H1 (cell line): ENCODE results near the gene STOML1. TPM values are rescaled to one million over a fixed set of nuclear protein-coding genes. Genes with fewer than 3 reads are reported as not detected.

Source experiments
- CTCF ChIA-PET: fragments of 300-600 bp; sonication (Branson Sonifier 250); formaldehyde crosslinking; loops from one replicate; lab custom pipeline; 2021; ENCODE audit not compliant: partially characterized antibody; lab: Charles Lee
- POLR2A ChIA-PET: fragments of 300-600 bp; sonication (Branson Sonifier 250); formaldehyde crosslinking; loops from one replicate; lab custom pipeline; 2021; ENCODE audit warnings: inconsistent platforms; ENCODE audit not compliant: partially characterized antibody; lab: Charles Lee
- DNase-seq, 2 experiments: peaks; one replicate each; pipeline versions ENCODE4 v3.0.0 to v3.0.0-alpha.2; 2010 to 2022; ENCODE audit warnings: low spot score in 2 of 2, low read depth in 1 of 2, mixed read lengths in 1 of 2
- FAIRE-seq: peaks from 2 replicates; lab custom pipeline; 2011; peaks lifted over from hg19 to GRCh38; lab: Jason Lieb, UNC
- H2AFZ ChIP-seq: 2 replicates; pipeline ENCODE4 v1.8.1; 2012; ENCODE audit warnings: low read length, inconsistent platforms
- H2AK5ac ChIP-seq: 2 replicates; pipeline ENCODE4 v1.6.1; 2013; ENCODE audit warnings: low read depth, low read length
- H2BK120ac ChIP-seq: replicated peaks from 2 replicates; pipeline ENCODE3; 2013; ENCODE audit warnings: low read depth, low read length, inconsistent platforms
- H2BK12ac ChIP-seq: 2 replicates; pipeline ENCODE4 v1.6.1; 2013; ENCODE audit warnings: low read depth, low read length
- H2BK15ac ChIP-seq: 2 replicates; pipeline ENCODE4 v1.6.1; 2013; ENCODE audit warnings: low read length
- H2BK20ac ChIP-seq: 2 replicates; pipeline ENCODE4 v1.6.1; 2013; ENCODE audit warnings: low read length
- H2BK5ac ChIP-seq: 2 replicates; pipeline ENCODE4 v1.6.1; 2013; ENCODE audit warnings: low read depth, low read length
- H3K14ac ChIP-seq: 2 replicates; pipeline ENCODE4 v1.6.1; 2013; ENCODE audit warnings: inconsistent platforms; ENCODE audit not compliant: insufficient read length
- H3K18ac ChIP-seq: 2 replicates; pipeline ENCODE4 v1.6.1; 2013; ENCODE audit warnings: low read length; ENCODE audit errors: extremely low read depth
- H3K23ac ChIP-seq: 2 replicates; pipeline ENCODE4 v1.6.1; 2013; ENCODE audit warnings: inconsistent platforms; ENCODE audit not compliant: insufficient read length
- H3K23me2 ChIP-seq: 2 replicates; pipeline ENCODE4 v1.6.1; 2013; ENCODE audit warnings: low read depth, low read length
- H3K27ac ChIP-seq: 2 replicates; pipeline ENCODE4 v1.6.1; 2011; ENCODE audit warnings: low read depth, low read length, inconsistent platforms
- H3K27me3 ChIP-seq, 4 experiments: replicated peaks in 1 of 4; 1 replicate in 1 of 4; 2 replicates in 3 of 4; pipeline versions ENCODE4 v1.6.1 to v1.8.1; 2011 to 2013; ENCODE audit warnings: low read length in 3 of 4, mild to moderate bottlenecking in 3 of 4, inconsistent platforms in 2 of 4, mixed read lengths in 2 of 4, moderate library complexity in 1 of 4; ENCODE audit not compliant: control insufficient read depth in 3 of 4, insufficient read depth in 3 of 4; ENCODE audit errors: extremely low read depth in 1 of 4
- H3K36me3 ChIP-seq, 4 experiments: 2 replicates each; pipeline versions ENCODE4 v1.6.1 to v1.8.1; 2011 to 2013; ENCODE audit warnings: mild to moderate bottlenecking in 4 of 4, low read length in 3 of 4, moderate library complexity in 2 of 4, control low read depth in 1 of 4, inconsistent platforms in 1 of 4; ENCODE audit not compliant: insufficient read depth in 4 of 4, control insufficient read depth in 2 of 4
- H3K4ac ChIP-seq: replicated peaks from 2 replicates; pipeline ENCODE3; 2013; ENCODE audit warnings: low read length, low read depth, mixed read lengths, inconsistent platforms; ENCODE audit not compliant: insufficient read length
- H3K4me1 ChIP-seq, 4 experiments: replicated peaks in 1 of 4; 1 replicate in 1 of 4; 2 replicates in 3 of 4; pipeline versions ENCODE4 v1.6.1 to v1.8.1; 2011 to 2013; ENCODE audit warnings: low read length in 3 of 4, inconsistent platforms in 2 of 4, mixed read lengths in 1 of 4; ENCODE audit not compliant: insufficient read depth in 4 of 4, control insufficient read depth in 3 of 4
- H3K4me2 ChIP-seq, 2 experiments: 2 replicates each; pipeline versions ENCODE4 v1.6.1 to v1.8.1; 2011 to 2013; ENCODE audit warnings: low read depth in 2 of 2, low read length in 2 of 2, control low read depth in 1 of 2, inconsistent platforms in 1 of 2, mild to moderate bottlenecking in 1 of 2; ENCODE audit not compliant: insufficient read depth in 1 of 2
- H3K4me3 ChIP-seq, 4 experiments: fragments of 200-600, 300-600 bp in 1 of 4; sonication (generic), shearing (Covaris generic), sonication (Bioruptor Twin) in 1 of 4; 2 replicates each; pipeline versions ENCODE4 v1.5.1 to v1.8.1; 2011 to 2016; ENCODE audit warnings: low read length in 4 of 4, low read depth in 3 of 4, control low read depth in 2 of 4, inconsistent platforms in 2 of 4, mild to moderate bottlenecking in 2 of 4, mixed read lengths in 1 of 4, moderate library complexity in 1 of 4; ENCODE audit not compliant: insufficient read depth in 2 of 4; ENCODE audit errors: extremely low read depth in 1 of 4
- H3K56ac ChIP-seq: replicated peaks from 2 replicates; pipeline ENCODE3; 2013; ENCODE audit warnings: low read depth, mild to moderate bottlenecking, mixed read lengths, low read length, inconsistent platforms; ENCODE audit not compliant: insufficient read length
- H3K79me1 ChIP-seq: 2 replicates; pipeline ENCODE4 v1.6.1; 2013; ENCODE audit warnings: low read depth, low read length, control low read depth
- H3K79me2 ChIP-seq, 2 experiments: 2 replicates each; pipeline versions ENCODE4 v1.6.1 to v1.8.1; 2012 to 2013; ENCODE audit warnings: low read length in 2 of 2, mild to moderate bottlenecking in 2 of 2, inconsistent platforms in 1 of 2; ENCODE audit not compliant: insufficient read depth in 2 of 2, control insufficient read depth in 1 of 2
- H3K9ac ChIP-seq, 4 experiments: replicated peaks in 1 of 4; 1 replicate in 1 of 4; 2 replicates in 3 of 4; pipeline versions ENCODE4 v1.6.1 to v1.8.1; 2011 to 2013; ENCODE audit warnings: low read depth in 3 of 4, low read length in 3 of 4, control low read depth in 2 of 4, mild to moderate bottlenecking in 2 of 4, moderate library complexity in 2 of 4, inconsistent platforms in 1 of 4; ENCODE audit errors: extremely low read depth in 1 of 4
- H3K9me3 ChIP-seq, 2 experiments: 2 replicates each; pipeline versions ENCODE4 v1.6.1 to v1.8.1; 2012 to 2013; ENCODE audit warnings: mild to moderate bottlenecking in 2 of 2, moderate library complexity in 2 of 2, control low read depth in 1 of 2, inconsistent platforms in 1 of 2, low read depth in 1 of 2, low read length in 1 of 2, mixed read lengths in 1 of 2; ENCODE audit not compliant: insufficient read depth in 2 of 2
- H4K20me1 ChIP-seq, 2 experiments: replicated peaks in 1 of 2; 2 replicates each; pipeline versions ENCODE3 to v1.8.1; 2011 to 2013; ENCODE audit warnings: inconsistent platforms in 2 of 2, low read length in 2 of 2, mild to moderate bottlenecking in 1 of 2; ENCODE audit not compliant: insufficient read depth in 2 of 2, control insufficient read depth in 1 of 2
- H4K5ac ChIP-seq: 2 replicates; pipeline ENCODE4 v1.6.1; 2013; ENCODE audit warnings: low read length, low read depth, mixed read lengths, inconsistent platforms; ENCODE audit not compliant: insufficient read length
- H4K8ac ChIP-seq: 2 replicates; pipeline ENCODE4 v1.8.0; 2013; ENCODE audit warnings: mild to moderate bottlenecking, moderate library complexity, low read length, inconsistent platforms; ENCODE audit not compliant: insufficient read depth; ENCODE audit errors: extremely low read depth
- H4K91ac ChIP-seq: replicated peaks from 2 replicates; pipeline ENCODE3; 2013; ENCODE audit warnings: low read length, mixed read lengths, inconsistent platforms; ENCODE audit not compliant: insufficient read length
- HDAC2 ChIP-seq, 2 experiments: fragments of 300-600 bp in 1 of 2; sonication (generic) in 1 of 2; IDR thresholded peaks; 2 replicates each; pipeline ENCODE4 v1.6.1; 2011 to 2012; ENCODE audit warnings: low read depth in 2 of 2, low read length in 2 of 2, mild to moderate bottlenecking in 2 of 2, moderate library complexity in 2 of 2, borderline replicate concordance in 1 of 2, inconsistent platforms in 1 of 2
- MAFK ChIP-seq: IDR thresholded peaks from 2 replicates; pipeline ENCODE4 v1.6.1; 2012; ENCODE audit warnings: low read depth, mild to moderate bottlenecking, improper control_type of control experiment, low read length
- RAD21 ChIP-seq, 2 experiments: IDR thresholded peaks in 1 of 2; conservative IDR thresholded peaks in 1 of 2; 2 replicates each; pipeline ENCODE4 v1.6.1; 2011; ENCODE audit warnings: low read depth in 2 of 2, low read length in 2 of 2, improper control_type of control experiment in 1 of 2, inconsistent platforms in 1 of 2, mild to moderate bottlenecking in 1 of 2, moderate library complexity in 1 of 2
- SIN3A ChIP-seq, 2 experiments: IDR thresholded peaks in 1 of 2; conservative IDR thresholded peaks in 1 of 2; 2 replicates each; pipeline ENCODE4 v1.6.1; 2011 to 2012; ENCODE audit warnings: low read length in 2 of 2, improper control_type of control experiment in 1 of 2, low read depth in 1 of 2, mild to moderate bottlenecking in 1 of 2
- SUZ12 ChIP-seq: fragments of 200-600 bp; sonication (generic); IDR thresholded peaks from 2 replicates; pipeline ENCODE4 v1.6.1; 2012; ENCODE audit warnings: mild to moderate bottlenecking, inconsistent platforms, low read length, moderate library complexity, mixed read lengths
- TAF1 ChIP-seq: IDR thresholded peaks from 2 replicates; pipeline ENCODE4 v1.6.1; 2011; ENCODE audit warnings: mild to moderate bottlenecking, low read depth, low read length
- WGBS, 2 experiments: shearing (Covaris generic) in 1 of 2; methylation state at CpG; one replicate each; pipeline versions ENCODE4 v1.1.6 to v1.1.7; 2013 to 2015; ENCODE audit warnings: low lambda C conversion rate in 2 of 2, mixed read lengths in 2 of 2, inconsistent platforms in 1 of 2, low coverage in 1 of 2, missing lambda C conversion rate in 1 of 2; ENCODE audit not compliant: insufficient replicate concordance in 2 of 2, insufficient coverage in 1 of 2, insufficient read length in 1 of 2; ENCODE audit errors: extremely low coverage in 1 of 2, missing lambda C conversion rate in 1 of 2; 5-methylcytosine and 5-hydroxymethylcytosine counted together
- polyA plus RNA-seq, 7 experiments: library from polyadenylated mRNA; depleted of rRNA in 3 of 7; stranded (reverse) in 5 of 7; unstranded in 2 of 7; fragments of >200 nt in 5 of 7; fragments of 200-250 nt in 2 of 7; gene quantifications; 1 replicate in 5 of 7; 2 replicates in 1 of 7; 4 replicates in 1 of 7; pipeline versions ENCODE4 v1.2.1 to v1.2.3, GENCODE V29; 2011 to 2013; ENCODE audit warnings: missing spikeins in 2 of 7, mixed read lengths in 2 of 7
- total RNA-seq: library from RNA; stranded (reverse); fragmentation: NEBNext Ultra II Directional; extraction: Animal tissue kit (Norgen Biotek cat#: 25700); gene quantifications from 2 replicates; pipeline ENCODE4 v1.2.1, GENCODE V29; 2021

STOML1 gene
- total and polyA plus RNA-seq, 2 of the 8 experiments (the other 6 are each of a cell fraction or from before 2014, with no cell fraction given) = 2.6 to 3.2 TPM

- Histone ChIP-seq H3K79me1 (no peaks in the 10 kb centered on the region), H2AK5ac (no peak overlapping the region), H3K27me3 (no peaks in the 10 kb centered on the region), H4K8ac (no peak overlapping the region), H3K9ac (no peak overlapping the region), H3K4me3 (no peak overlapping the region), H3K18ac (no peak overlapping the region), H3K4me2 (no peak overlapping the region), H2BK12ac (no peak overlapping the region), H2BK5ac (no peak overlapping the region), H3K23me2 (no peaks in the 10 kb centered on the region), H3K4me1 (peaks cover 6 to 16% (median 12%) of the 10 kb centered on the region in 4 experiments), H3K79me2 (no peaks in the 10 kb centered on the region), H4K5ac (no peak overlapping the region), H3K56ac (no peak overlapping the region), H4K20me1 (no peaks in the 10 kb centered on the region), H2BK120ac (no peak overlapping the region), H2BK15ac (no peak overlapping the region), H4K91ac (no peak overlapping the region), H3K4ac (no peak overlapping the region), H3K23ac (no peak overlapping the region), H3K9me3 (no peaks in the 10 kb centered on the region), H3K27ac (no peak overlapping the region), H2BK20ac (no peak overlapping the region), H3K14ac (no peak overlapping the region), H2AFZ (no peak overlapping the region), H3K36me3 (no peaks in the 10 kb centered on the region)
- WGBS, 2 experiments = 88% methylated on average over 9 of the region's 9 CpGs; no CpG with 5 or more reads in 1 of the 2 experiments
- CTCF ChIA-PET = interaction anchor here (1.3 to 1.5 kb wide), 3 partner anchors 13 to 88 kb away, joined by 4 to 8 read pairs (median 5); no protein-coding TSS in a partner anchor
- DNase-seq (no peak), FAIRE-seq (no peak)
- TF ChIP-seq HDAC2 (IDR thresholded peaks at IDR 0.05; ENCODE audit: borderline replicate concordance in 1 of 2, low read depth in 2 of 2, low read length in 2 of 2) (no peak), RAD21 (IDR thresholded peaks at IDR 0.05 in 1 of 2, conservative IDR thresholded peaks at IDR 0.05 in 1 of 2; ENCODE audit: low read depth in 2 of 2, low read length in 2 of 2) (no peak), SIN3A (conservative IDR thresholded peaks at IDR 0.05 in 1 of 2, IDR thresholded peaks at IDR 0.05 in 1 of 2; ENCODE audit: low read depth in 1 of 2, low read length in 2 of 2) (no peak), TAF1 (no peak), MAFK (no peak), SUZ12 (no peak)
- POLR2A ChIA-PET = no interaction called here
Observed at GRCh38 chr15:73947651-73948050, 44.4 kb downstream of the STOML1 start.
